ENCODE measurements around the gene CCDC146.

Gene CCDC146

DNA sequence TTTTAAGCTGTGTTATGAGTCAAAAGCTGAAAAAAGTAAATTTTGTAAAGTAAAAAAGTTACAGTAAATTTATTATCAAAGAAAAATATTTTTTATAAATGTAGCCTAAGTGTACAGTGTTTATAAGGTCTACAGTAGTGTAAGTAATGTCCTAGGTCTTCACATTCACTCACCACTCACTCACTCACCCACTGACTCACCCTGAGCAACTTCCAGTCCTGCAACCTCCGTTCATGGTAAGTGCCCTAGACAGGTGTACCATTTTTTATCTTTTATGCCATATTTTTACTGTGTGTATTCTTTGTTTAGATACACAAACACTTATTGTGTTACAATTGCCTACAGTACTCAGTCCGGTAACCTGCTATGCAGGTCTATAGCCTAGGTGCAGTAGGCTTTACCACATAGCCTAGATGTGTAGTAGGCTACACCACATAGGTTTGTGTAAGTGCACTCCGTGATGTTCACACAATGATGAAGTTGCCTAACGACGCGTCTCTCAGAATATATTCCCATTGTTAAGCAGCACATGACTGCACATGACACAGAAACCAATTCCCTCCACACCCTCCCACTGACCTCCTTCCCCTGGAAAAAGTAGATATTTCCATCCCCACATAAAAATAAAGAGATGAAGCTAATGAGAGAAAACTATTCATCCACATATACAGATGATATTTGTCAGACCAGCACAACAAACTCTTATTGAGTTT lies 122.0 kb downstream of the CCDC146 start:
- TF ChIP-seq GATA3 (IDR thresholded peaks at IDR 0.05; ENCODE audit: low read depth, low read length) (no peak), GATA2 (IDR thresholded peaks at IDR 0.05; ENCODE audit: low read depth, low read length) (no peak)

DNA sequence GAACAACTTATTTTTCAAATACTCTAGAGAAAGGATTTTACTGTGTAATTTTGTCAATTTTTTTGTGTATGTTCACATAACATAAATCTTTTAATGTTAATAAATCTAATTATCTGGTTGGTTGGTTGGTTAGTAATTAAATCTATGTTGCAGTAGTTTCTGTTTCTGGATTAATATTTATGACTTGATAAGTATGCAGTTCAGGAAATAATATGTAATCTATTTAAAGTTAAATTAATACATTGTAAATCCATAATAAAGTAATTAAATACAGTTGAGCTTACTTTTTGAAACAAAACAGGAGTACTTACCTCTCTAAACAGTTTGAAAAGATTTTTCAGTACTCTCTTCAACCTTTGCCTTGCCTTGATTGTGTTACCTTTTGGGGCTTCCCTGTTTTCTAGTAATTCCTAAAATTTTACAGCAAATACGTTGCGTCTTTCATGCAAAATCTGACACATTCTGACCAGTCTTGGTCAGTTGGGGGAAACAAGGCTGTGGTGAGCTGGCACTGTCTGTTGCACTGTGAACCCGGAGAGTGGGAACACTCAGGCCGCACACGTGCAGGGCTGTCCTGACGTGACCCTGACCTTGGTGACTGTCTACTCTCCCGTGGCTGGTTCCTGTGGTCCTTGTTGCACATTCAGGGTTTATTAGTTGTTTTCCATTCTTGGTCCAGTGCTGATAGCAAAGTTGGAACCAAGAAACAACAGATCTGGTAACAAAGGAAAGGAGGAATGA lies 122.8 kb downstream of the CCDC146 start:
- no peak for TF ChIP-seq GATA3 (IDR thresholded peaks at IDR 0.05; ENCODE audit: low read depth, low read length)
- no peak for TF ChIP-seq GATA2 (IDR thresholded peaks at IDR 0.05; ENCODE audit: low read depth, low read length)

DNA sequence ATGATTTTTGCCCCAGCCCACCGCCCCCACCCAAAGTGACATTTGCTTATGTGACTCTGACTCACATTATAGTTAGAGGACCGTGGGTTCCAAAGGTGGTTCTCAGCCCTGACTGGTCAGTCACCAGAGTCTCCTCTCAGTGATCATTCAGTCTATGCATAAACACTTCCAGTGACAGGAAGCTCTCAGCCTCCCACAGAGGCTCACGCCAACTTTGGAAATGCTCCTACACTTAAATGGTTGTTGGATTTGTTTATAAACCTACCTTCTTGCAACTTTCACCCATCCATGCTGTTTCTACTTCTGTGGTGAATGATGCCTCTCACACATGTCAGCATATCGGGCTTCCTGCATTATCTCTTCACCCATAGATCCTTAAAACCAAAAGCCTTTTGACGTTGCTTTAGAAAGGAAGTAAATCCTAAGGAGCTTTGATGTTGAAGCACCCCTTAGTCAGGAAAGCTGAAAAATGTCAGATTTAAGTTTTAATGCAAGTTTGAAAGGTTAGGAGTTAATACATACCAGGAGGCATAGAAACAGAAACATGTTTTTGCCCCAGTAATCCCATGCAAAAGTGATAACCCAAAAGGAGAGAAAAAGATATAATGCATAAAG lies 123.7 kb downstream of the CCDC146 start:
- TF ChIP-seq GATA2 (IDR thresholded peaks at IDR 0.05; ENCODE audit: low read depth, low read length) (no peak), GATA3 (IDR thresholded peaks at IDR 0.05; ENCODE audit: low read depth, low read length) (no peak)

DNA sequence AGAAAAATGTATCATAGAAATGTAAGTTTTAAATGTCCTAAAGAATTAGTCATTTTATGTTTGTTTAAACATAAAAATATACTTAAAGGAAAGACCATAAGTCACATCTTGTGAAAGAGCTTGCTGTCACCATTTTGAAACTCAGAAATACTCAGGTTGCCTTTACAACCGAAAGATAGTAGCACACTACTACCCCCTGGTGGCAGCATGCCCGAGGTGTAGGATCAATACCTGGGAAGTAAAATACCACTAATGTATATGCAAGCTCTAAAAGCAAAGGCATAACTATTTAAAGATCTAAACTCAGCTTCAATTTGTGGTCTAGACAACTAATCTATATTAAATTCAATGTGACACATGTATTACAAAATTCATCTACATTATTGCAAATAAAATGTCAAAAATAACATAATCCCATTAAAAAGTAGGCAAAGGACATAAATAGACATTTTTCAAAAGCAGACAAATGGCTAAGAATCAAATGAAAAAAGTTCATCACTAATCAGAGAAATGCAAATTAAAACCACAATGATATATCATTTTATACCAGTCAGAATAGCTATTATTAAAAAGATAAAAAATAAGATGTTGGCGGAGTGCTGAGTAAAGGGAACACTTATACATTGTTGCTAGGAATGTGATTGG lies 124.9 kb downstream of the CCDC146 start:
- TF ChIP-seq GATA3 (IDR thresholded peaks at IDR 0.05; ENCODE audit: low read depth, low read length) (no peak), GATA2 (IDR thresholded peaks at IDR 0.05; ENCODE audit: low read depth, low read length) (no peak)

DNA sequence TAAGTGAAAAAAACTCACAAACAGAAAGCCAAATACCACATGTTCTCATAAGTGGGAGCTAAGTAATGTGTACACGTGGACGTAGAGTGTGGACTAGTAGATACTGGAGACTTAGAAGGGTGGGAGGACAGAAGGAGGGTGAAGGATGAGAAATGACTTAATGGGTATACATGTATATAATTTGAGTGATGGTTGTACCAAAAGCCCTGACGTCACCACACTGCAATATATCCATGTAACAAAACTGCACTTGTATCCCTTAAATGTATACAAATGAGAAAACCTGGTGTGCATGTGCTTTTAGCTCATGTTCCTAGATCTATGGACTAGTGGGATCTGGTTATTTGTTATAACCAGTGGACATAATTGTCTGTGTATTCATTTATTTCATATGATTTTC lies 125.7 kb downstream of the CCDC146 start:
- TF ChIP-seq GATA3 (IDR thresholded peaks at IDR 0.05; ENCODE audit: low read depth, low read length) (no peak), GATA2 (IDR thresholded peaks at IDR 0.05; ENCODE audit: low read depth, low read length) (no peak)

DNA sequence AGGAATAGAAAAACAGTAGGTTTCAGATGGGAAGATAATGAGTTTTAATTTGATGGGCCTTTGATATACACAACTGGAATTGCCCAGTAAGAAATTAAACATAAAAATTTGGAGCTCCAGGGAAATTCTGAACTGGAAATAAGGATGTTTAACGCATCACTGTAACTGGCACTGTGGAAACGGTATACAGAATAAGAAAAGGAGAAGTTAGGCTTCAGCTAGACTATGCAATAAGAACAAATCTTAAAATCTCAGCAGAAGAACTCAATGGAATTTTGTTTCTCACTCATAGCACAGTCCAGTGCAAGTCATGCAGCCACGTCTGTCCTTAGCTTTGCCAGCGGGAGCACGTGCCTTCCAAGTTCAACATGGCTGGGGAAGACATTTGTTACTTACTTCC lies 130.1 kb downstream of the CCDC146 start:
- no peak for TF ChIP-seq GATA3 (IDR thresholded peaks at IDR 0.05; ENCODE audit: low read depth, low read length)

DNA sequence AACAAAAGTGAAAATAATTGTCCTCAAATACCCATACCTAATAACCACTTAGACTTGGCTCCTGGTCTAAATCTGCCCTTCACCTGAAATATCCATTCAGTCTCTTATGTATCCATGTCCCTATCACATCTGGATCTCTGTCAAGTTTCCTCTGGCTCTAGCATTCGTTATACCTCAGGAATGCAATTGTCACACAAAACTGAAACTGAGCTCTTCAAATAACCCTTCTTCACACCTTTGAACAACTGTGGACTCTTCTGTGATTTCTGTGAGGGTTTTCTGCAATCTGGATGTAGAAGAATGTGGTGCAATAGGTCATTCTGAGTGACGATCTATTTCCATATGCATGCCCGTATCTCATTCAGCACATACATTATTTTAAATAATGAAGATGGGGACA lies 130.7 kb downstream of the CCDC146 start:
- TF ChIP-seq GATA3 (IDR thresholded peaks at IDR 0.05; ENCODE audit: low read depth, low read length) (no peak), GATA2 (IDR thresholded peaks at IDR 0.05; ENCODE audit: low read depth, low read length) (no peak)

DNA sequence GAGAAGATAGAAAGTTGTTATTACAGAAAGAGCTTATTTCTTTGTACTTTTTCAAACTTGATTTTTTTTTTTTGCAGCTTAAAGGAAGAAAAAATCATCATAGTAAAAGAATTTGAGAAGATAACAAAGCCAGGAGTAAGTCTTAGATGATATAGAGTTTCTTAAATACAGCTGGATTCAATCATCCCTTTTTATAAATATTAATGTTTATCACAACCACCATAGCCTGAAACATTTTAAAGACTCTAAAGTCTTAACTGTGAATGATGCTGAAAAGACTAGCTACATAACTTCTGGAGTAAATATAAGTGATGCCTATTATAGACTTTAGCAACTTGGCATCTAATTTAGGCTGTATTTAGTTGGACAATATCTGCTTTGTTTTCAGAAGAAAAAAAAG lies 132.0 kb downstream of the CCDC146 start:
- TF ChIP-seq GATA3 (IDR thresholded peaks at IDR 0.05; ENCODE audit: low read depth, low read length) (no peak), GATA2 (IDR thresholded peaks at IDR 0.05; ENCODE audit: low read depth, low read length) (no peak)

DNA sequence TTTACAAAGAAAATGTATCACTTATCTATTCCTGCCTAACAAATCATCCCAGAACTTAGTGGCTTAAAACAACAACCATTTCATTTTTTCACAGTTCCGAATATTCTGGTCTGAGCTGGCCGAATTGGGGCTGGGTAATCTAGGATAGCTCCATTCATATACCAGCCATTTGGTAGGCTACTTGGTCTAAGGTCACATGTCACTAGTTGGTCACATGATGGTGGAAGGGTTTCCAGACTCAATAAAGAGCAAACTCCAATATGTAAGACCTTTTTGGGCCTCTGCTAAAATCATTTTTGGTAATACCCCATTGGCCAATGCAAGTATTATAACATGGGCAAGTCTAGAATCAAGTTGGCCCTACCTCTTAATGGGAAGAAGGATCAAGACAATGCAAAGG lies 132.5 kb downstream of the CCDC146 start:
- TF ChIP-seq GATA2 (IDR thresholded peaks at IDR 0.05; ENCODE audit: low read depth, low read length) (no peak), GATA3 (IDR thresholded peaks at IDR 0.05; ENCODE audit: low read depth, low read length) (no peak)

DNA sequence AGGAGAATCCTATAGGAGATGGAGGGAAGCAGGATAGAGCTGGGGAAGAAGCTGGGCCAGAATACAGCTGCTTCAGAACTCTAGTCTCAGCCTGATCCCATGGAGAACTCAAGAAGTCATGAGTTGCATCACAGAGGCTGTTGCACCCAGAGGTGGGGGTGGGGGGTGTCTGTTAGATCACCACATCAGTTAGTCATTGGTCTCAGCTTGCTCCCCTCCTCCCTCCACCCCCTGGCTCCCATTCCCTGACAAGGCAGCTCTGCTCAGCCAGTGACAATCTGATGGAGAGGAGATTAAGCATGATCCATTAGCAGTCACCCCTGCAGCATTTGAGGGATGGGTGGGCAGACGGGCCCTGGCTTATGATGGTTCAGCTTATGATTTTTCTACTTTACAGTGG lies 135.6 kb downstream of the CCDC146 start:
- TF ChIP-seq GATA2 (IDR thresholded peaks at IDR 0.05; ENCODE audit: low read depth, low read length) (peak; percentile 43; the same call in 1 of the 2 replicates), GATA3 (IDR thresholded peaks at IDR 0.05; ENCODE audit: low read depth, low read length) (no peak)

DNA sequence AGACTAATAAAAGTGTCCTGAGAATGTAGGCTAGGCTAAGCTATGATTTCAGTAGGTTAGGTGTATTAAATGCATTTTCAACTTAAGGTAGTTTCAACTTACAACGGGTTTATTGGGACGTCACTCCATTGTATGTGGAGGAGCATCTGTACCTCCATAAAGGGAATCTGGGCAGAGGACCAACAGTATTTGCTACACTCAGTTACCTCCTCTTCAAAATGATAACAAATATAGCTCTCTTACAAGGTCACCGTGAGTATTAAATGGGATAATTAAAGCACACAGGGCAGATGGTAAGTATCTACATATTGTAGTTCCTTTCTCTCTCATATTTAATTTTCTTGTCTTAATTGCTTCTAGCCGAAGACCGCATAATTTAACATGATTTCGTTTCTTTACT lies 136.2 kb downstream of the CCDC146 start:
- TF ChIP-seq GATA3 (IDR thresholded peaks at IDR 0.05; ENCODE audit: low read depth, low read length) (no peak), GATA2 (IDR thresholded peaks at IDR 0.05; ENCODE audit: low read depth, low read length) (no peak)

DNA sequence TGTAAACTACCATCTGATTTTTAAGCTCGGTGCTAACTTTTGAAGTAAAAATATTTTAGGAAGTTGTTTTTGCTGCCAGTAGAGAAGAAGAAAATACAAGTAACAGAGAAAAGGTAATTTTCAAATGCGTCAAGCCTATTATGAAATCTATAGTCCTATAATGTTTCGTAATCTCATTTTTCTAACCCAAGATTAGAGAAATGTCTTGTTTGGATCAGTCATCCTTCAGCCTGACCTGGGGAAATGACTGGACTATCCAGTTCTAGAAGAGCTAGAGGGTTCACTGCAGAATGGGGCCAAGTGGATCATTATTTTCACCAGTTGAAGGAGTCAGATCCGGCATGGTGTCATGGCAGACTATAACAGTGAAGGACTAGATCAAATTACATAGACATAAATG lies 139.9 kb downstream of the CCDC146 start:
- TF ChIP-seq GATA2 (IDR thresholded peaks at IDR 0.05; ENCODE audit: low read depth, low read length) (no peak), GATA3 (IDR thresholded peaks at IDR 0.05; ENCODE audit: low read depth, low read length) (no peak)

DNA sequence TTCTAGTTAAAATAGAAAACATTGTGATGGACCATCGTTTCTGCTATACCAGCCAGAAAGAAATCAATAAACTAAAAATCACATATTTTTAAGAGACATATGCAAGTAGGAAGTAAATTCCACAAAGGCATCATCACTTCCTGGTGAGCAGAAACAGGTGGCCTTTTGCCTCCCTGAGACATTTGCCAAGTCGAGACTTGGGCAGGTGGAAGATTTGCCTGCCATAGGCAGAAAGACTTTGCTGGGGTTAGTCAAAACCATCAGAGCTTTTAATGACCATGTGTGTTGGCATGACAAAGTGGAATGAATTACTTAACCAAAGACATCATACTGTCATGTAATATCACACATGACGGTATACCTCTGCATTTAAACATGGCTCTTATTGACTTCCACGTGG lies 143.3 kb downstream of the CCDC146 start:
- TF ChIP-seq GATA3 (IDR thresholded peaks at IDR 0.05; ENCODE audit: low read depth, low read length) = no peak
- TF ChIP-seq GATA2 (IDR thresholded peaks at IDR 0.05; ENCODE audit: low read depth, low read length) = no peak

DNA sequence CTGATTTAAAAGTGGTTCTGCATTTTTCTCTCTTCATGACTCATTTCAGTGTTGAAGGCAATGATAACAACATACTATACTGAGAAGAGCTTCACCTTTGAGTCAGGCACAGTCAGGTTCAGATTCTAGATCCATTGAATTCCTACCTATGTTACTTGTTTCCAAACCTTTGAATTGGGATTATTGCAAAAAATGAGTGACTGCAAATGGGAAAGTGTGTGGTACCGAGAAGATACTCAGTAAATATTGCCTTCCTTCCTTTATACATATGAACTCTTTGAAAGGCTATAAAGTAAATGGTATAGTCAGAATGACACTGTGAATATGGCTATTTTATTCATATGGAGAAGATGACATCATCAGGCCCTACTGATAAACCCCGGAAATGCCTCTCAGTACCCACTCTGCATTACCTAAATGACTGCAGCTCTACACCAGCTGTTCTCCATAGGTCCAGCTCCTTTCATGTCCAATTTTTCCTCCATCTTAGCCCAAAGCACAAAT lies 143.9 kb downstream of the CCDC146 start:
- TF ChIP-seq GATA3 (IDR thresholded peaks at IDR 0.05; ENCODE audit: low read depth, low read length) = no peak
- no peak for TF ChIP-seq GATA2 (IDR thresholded peaks at IDR 0.05; ENCODE audit: low read depth, low read length)

All from SH-SY5Y (cell line).